Keratinocyte (primary cell): ENCODE data around the gene CBLN3. TPM values are rescaled to one million over a fixed set of nuclear protein-coding genes. Genes with fewer than 3 reads are reported as not detected.

Experiments
- DNase-seq: peaks from one replicate; pipeline ENCODE4 v3.0.0-alpha.2; 2011; ENCODE audit warnings: low read depth, missing footprints, low spot score
- FAIRE-seq: peaks from 2 replicates; lab custom pipeline; 2011; peaks lifted over from hg19 to GRCh38; lab: Jason Lieb, UNC
- H2AFZ ChIP-seq: 2 replicates; pipeline ENCODE4 v1.6.0; 2012; ENCODE audit warnings: low read length, control low read depth, inconsistent platforms; ENCODE audit not compliant: control insufficient read depth
- H3K27ac ChIP-seq: 2 replicates; pipeline ENCODE4 v1.5.1; 2011; ENCODE audit warnings: low read length; ENCODE audit not compliant: control insufficient read depth, insufficient read depth
- H3K27me3 ChIP-seq: 3 replicates; pipeline ENCODE4 v1.6.0; 2011; ENCODE audit warnings: low read length; ENCODE audit not compliant: control insufficient read depth, insufficient read depth; ENCODE audit errors: extremely low read depth
- H3K36me3 ChIP-seq, 2 experiments: 2 replicates in 1 of 2; 3 replicates in 1 of 2; pipeline ENCODE4 v1.5.1; 2011; ENCODE audit warnings: low read length in 2 of 2, mild to moderate bottlenecking in 1 of 2; ENCODE audit not compliant: control insufficient read depth in 2 of 2, insufficient read depth in 2 of 2; ENCODE audit errors: extremely low read depth in 1 of 2
- H3K4me1 ChIP-seq: 3 replicates; pipeline ENCODE4 v1.5.1; 2011; ENCODE audit warnings: low read length; ENCODE audit not compliant: control insufficient read depth, insufficient read depth; ENCODE audit errors: extremely low read depth
- H3K4me2 ChIP-seq: 3 replicates; pipeline ENCODE4 v1.6.0; 2011; ENCODE audit warnings: low read depth, low read length; ENCODE audit not compliant: control insufficient read depth, insufficient read depth; ENCODE audit errors: extremely low read depth
- H3K4me3 ChIP-seq, 3 experiments: fragments of 200-600 bp in 1 of 3; sonication (generic) in 1 of 3; 2 replicates in 2 of 3; 3 replicates in 1 of 3; pipeline ENCODE4 v1.5.1; 2011 to 2016; ENCODE audit warnings: low read length in 3 of 3, mild to moderate bottlenecking in 3 of 3, control low read depth in 2 of 3, inconsistent platforms in 1 of 3, low read depth in 1 of 3, mixed read lengths in 1 of 3, mixed run types in 1 of 3, moderate library complexity in 1 of 3; ENCODE audit not compliant: control insufficient read depth in 2 of 3, insufficient read depth in 2 of 3; ENCODE audit errors: extremely low read depth in 1 of 3
- H3K79me2 ChIP-seq: 2 replicates; pipeline ENCODE4 v1.6.0; 2012; ENCODE audit warnings: low read length; ENCODE audit not compliant: control insufficient read depth, insufficient read depth
- H3K9ac ChIP-seq: 3 replicates; pipeline ENCODE4 v1.6.0; 2011; ENCODE audit warnings: low read length; ENCODE audit not compliant: control insufficient read depth, insufficient read depth; ENCODE audit errors: extremely low read depth
- H3K9me1 ChIP-seq: 3 replicates; pipeline ENCODE4 v1.6.0; 2011; ENCODE audit warnings: low read length; ENCODE audit not compliant: control insufficient read depth, insufficient read depth; ENCODE audit errors: extremely low read depth
- H3K9me3 ChIP-seq: 2 replicates; pipeline ENCODE4 v1.5.1; 2012; ENCODE audit warnings: low read depth, low read length; ENCODE audit not compliant: control insufficient read depth
- H4K20me1 ChIP-seq: 3 replicates; pipeline ENCODE4 v1.6.0; 2011; ENCODE audit warnings: low read length; ENCODE audit not compliant: control insufficient read depth, insufficient read depth; ENCODE audit errors: extremely low read depth
- CTCF ChIP-seq, 3 experiments: IDR thresholded peaks in 1 of 3; conservative IDR thresholded peaks in 1 of 3; optimal IDR thresholded peaks in 1 of 3; 2 replicates in 2 of 3; 3 replicates in 1 of 3; pipeline versions ENCODE3 to v1.5.1; 2011; ENCODE audit warnings: low read length in 3 of 3, mild to moderate bottlenecking in 3 of 3, moderate library complexity in 2 of 3, control low read depth in 1 of 3, inconsistent platforms in 1 of 3; ENCODE audit not compliant: insufficient read depth in 2 of 3; ENCODE audit errors: extremely low read depth in 1 of 3
- EZH2 ChIP-seq: IDR thresholded peaks from one replicate; pipeline ENCODE4 v1.6.1; 2012; ENCODE audit warnings: inconsistent platforms, mild to moderate bottlenecking, low read length, moderate library complexity
- dilution Hi-C: fragments of 300-500 bp; cut with MboI; formaldehyde crosslinking; loops from one replicate; pipeline ENCODE4 v1.7.0; 2020; ENCODE audit warnings: low sequenced_read_pairs; ENCODE audit not compliant: extremely low pct_ligation_motif_present
- polyA plus RNA-seq, 5 experiments: library from polyadenylated mRNA; depleted of rRNA in 3 of 5; stranded (reverse) in 3 of 5; stranded (forward) in 1 of 5; unstranded in 1 of 5; fragments of >200 nt; gene quantifications; 1 replicate in 1 of 5; 2 replicates in 3 of 5; 3 replicates in 1 of 5; pipeline versions ENCODE4 v1.2.1 to v1.2.3, GENCODE V29; 2011 to 2012; ENCODE audit warnings: missing spikeins in 2 of 5, low read depth in 1 of 5, low replicate concordance in 1 of 5

Gene CBLN3
- polyA plus RNA-seq, 1 donor (not counting 4 experiments of a cell fraction or from before 2014, with no cell fraction given): 1.6 TPM

- Histone ChIP-seq H3K27me3 (no peaks in the 10 kb centered on the region), H3K4me1 (peaks cover 6% of the 10 kb centered on the region), H3K36me3 (no peaks in the 10 kb centered on the region), H3K9me3 (no peaks in the 10 kb centered on the region), H4K20me1 (no peaks in the 10 kb centered on the region), H2AFZ (no peak overlapping the region), H3K4me3 (no peak overlapping the region), H3K9ac (no peak overlapping the region), H3K9me1 (peaks cover 2% of the 10 kb centered on the region), H3K27ac (no peak overlapping the region), H3K4me2 (no peak overlapping the region), H3K79me2 (no peaks in the 10 kb centered on the region)
- DNase-seq (no peak), FAIRE-seq (no peak)
- dilution Hi-C loops: no loop called here
- TF ChIP-seq EZH2 (no peak), CTCF (optimal IDR thresholded peaks at IDR 0.05 in 1 of 3, IDR thresholded peaks at IDR 0.05 in 1 of 3, conservative IDR thresholded peaks at IDR 0.05 in 1 of 3; ENCODE audit: extremely low read depth in 1 of 3, insufficient read depth in 2 of 3, low read length in 3 of 3) (no peak)
Observed at GRCh38 chr14:24407608-24408325, 21.7 kb downstream of the CBLN3 start.

DNA sequence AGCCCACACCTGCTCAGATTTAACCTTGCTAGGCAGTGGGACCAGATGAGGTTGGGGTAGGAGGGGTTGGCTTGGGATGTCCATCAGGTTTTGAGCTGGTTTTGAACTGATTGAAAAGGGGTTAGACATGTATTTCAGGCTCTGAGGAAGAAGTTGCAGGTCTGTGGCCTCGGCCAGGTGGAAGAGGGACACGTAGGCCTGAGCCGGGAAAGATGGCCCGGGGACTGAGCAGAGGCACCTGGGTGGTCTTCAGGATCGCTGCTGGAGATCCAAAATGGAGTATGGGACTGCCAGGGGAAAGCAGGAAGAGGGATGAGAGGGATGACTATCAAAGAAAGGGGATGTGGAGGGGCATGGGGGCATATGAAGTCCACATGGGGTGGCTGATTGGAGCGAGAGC, 23.1 kb downstream of the CBLN3 start:
- dilution Hi-C loops: no loop called here
- no peak overlapping the region for H3K9ac ChIP-seq
- peaks cover 6% of the 10 kb centered on the region for H3K4me1 ChIP-seq
- H2AFZ ChIP-seq: no peak overlapping the region
- H3K36me3 ChIP-seq: no peaks in the 10 kb centered on the region
- no peaks in the 10 kb centered on the region for H3K9me1 ChIP-seq
- H3K9me3 ChIP-seq: no peaks in the 10 kb centered on the region
- H3K79me2 ChIP-seq: no peaks in the 10 kb centered on the region
- no peak overlapping the region for H3K27ac ChIP-seq
- TF ChIP-seq EZH2: no peak
- TF ChIP-seq CTCF (optimal IDR thresholded peaks at IDR 0.05 in 1 of 3, IDR thresholded peaks at IDR 0.05 in 1 of 3, conservative IDR thresholded peaks at IDR 0.05 in 1 of 3; ENCODE audit: extremely low read depth in 1 of 3, insufficient read depth in 2 of 3, low read length in 3 of 3): no peak
- H3K4me3 ChIP-seq: no peak overlapping the region
- no peaks in the 10 kb centered on the region for H3K27me3 ChIP-seq
- no peak for FAIRE-seq
- H4K20me1 ChIP-seq: no peaks in the 10 kb centered on the region
- no peak overlapping the region for H3K4me2 ChIP-seq
- DNase-seq: no peak
